DMS 273 treated with DMSO at 0.1 percent for 48 hours (cell line): ENCODE data around the gene JAK1.

Source experiments
- DNase-seq: peaks from one replicate; lab custom pipeline; 2025; lab: John Stamatoyannopoulos, UW

Gene JAK1

GRCh38 chr1:64892576-64893573 lies 73.5 kb downstream of the JAK1 start:
- no peak for DNase-seq

GRCh38 chr1:64891448-64891825 lies 74.9 kb downstream of the JAK1 start:
- no peak for DNase-seq

- DNase-seq = no peak
These were observed 75.5 kb downstream of the JAK1 start for GRCh38 chr1:64890699-64891447.

- DNase-seq = no peak
These were observed 78.6 kb downstream of the JAK1 start for GRCh38 chr1:64887689-64888217.

- DNase-seq = no peak
These were observed 79.5 kb downstream of the JAK1 start for GRCh38 chr1:64886877-64887276.

- no peak for DNase-seq
These were observed 80.7 kb downstream of the JAK1 start for GRCh38 chr1:64885648-64886047.

GRCh38 chr1:64884261-64885040 lies 81.9 kb downstream of the JAK1 start:
- no peak for DNase-seq

GRCh38 chr1:64882574-64883255 lies 83.6 kb downstream of the JAK1 start:
- DNase-seq = no peak

- no peak for DNase-seq
These were observed 85.1 kb downstream of the JAK1 start for GRCh38 chr1:64881281-64881680.

- DNase-seq = no peak
These were observed 85.9 kb downstream of the JAK1 start for GRCh38 chr1:64880449-64880848.

GRCh38 chr1:64878931-64879611 lies 87.3 kb downstream of the JAK1 start:
- DNase-seq = no peak

GRCh38 chr1:64878090-64878489 lies 88.3 kb downstream of the JAK1 start:
- no peak for DNase-seq

GRCh38 chr1:64877598-64877997 lies 88.8 kb downstream of the JAK1 start:
- DNase-seq = no peak

- DNase-seq = no peak
These were observed 89.2 kb downstream of the JAK1 start for GRCh38 chr1:64877151-64877550.

- no peak for DNase-seq
These were observed 90.7 kb downstream of the JAK1 start for GRCh38 chr1:64875606-64876005.

- DNase-seq = no peak
These were observed 91.2 kb downstream of the JAK1 start for GRCh38 chr1:64875101-64875500.

GRCh38 chr1:64874666-64875065 lies 91.7 kb downstream of the JAK1 start:
- no peak for DNase-seq

GRCh38 chr1:64873576-64873975 lies 92.8 kb downstream of the JAK1 start:
- DNase-seq = no peak

GRCh38 chr1:64872067-64872466 lies 94.3 kb downstream of the JAK1 start:
- DNase-seq = no peak

- no peak for DNase-seq
These were observed 95.1 kb downstream of the JAK1 start for GRCh38 chr1:64871256-64871655.

GRCh38 chr1:64867266-64867665 lies 99.1 kb downstream of the JAK1 start:
- no peak for DNase-seq
